Head of caudate nucleus (tissue), 42 donors: ENCODE data around the gene CASTOR2.
"Not testable (repeated sequence)": the region's sequence is repeated elsewhere in the genome, so short reads cannot be mapped to it uniquely, and the experiment has no call there.

Experiments
- DNase-seq, 42 donors: peaks; one replicate each; pipeline versions ENCODE4 v3.0.0 to v3.0.0-alpha.2; 2020 to 2021; ENCODE audit warnings: mixed read lengths in 7 of 42
- intact Hi-C: fragments of 100-400 bp; cut with DNase I; formaldehyde crosslinking; loops from one replicate; pipeline ENCODE4 v1.15.0; 2022

CASTOR2 gene

GRCh38 chr7:74964511-74965119 is at the start of gene CASTOR2:
Gene CASTOR2, plus strand, starts transcription at chr7:74964705. Its CDS starts 281 bp downstream, at chr7:74964986.
- intact Hi-C loops = not testable (repeated sequence)
- DNase-seq = peak; percentile 16 to 90 (median 70)

DNA sequence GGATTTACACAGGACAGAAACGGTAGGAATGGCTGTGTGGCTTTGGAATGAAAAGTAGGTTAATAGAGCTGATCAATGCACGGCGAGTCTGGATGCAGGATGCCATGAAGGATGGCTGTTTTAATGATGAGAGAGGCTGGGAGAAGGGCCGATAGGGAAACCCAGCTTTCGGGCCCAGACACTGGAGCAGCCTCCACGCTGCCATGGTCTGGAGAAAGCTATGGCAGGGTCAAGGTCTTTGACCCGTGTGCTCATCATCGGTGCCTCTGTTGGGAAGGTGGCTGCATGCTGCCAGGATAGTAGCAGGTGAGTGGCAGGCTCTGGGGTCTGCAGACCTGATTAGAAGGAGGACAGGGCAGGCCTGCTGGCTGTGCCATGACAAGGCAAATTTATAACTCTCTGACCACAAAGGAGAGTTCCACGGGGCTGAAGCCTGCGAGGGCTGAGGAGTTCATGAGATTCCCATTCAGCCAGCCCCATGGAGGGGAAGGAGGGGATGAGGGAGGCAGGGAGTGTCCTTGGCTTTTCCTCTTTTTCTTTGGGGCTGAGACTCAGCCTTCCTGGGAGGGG is 42.1 kb upstream of the CASTOR2 start:
- intact Hi-C loops = not testable (repeated sequence)

GRCh38 chr7:74923644-74924043 is 40.9 kb upstream of the CASTOR2 start:
- DNase-seq, intact Hi-C loops: not testable (repeated sequence)

More for the DNA sequence above, 42.1 kb upstream of the CASTOR2 start:
- DNase-seq = not testable (repeated sequence)

GRCh38 chr7:74926968-74927367 is 37.5 kb upstream of the CASTOR2 start:
- intact Hi-C loops, DNase-seq: not testable (repeated sequence)

GRCh38 chr7:74931563-74932328 is 32.8 kb upstream of the CASTOR2 start:
- DNase-seq, intact Hi-C loops: not testable (repeated sequence)

DNA sequence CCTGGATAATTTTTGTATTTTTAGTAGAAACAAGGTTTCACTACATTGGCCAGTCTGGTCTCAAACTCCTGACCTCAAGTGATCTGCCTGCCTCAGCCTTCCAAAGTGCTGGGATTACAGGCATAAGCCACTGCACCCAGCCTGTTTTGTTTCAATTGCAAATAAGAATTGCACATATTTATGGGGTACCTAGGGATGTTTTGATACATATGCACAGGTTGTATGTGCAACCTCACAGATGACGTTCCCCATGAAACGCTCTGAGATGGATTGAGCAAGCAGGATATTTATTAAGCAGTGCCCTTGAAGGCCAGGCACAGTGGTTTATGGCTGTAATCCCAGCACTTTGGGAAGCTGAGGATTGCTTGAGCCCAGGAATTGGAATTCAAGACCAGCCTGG is 25.1 kb upstream of the CASTOR2 start:
- intact Hi-C loops, DNase-seq: not testable (repeated sequence)

DNA sequence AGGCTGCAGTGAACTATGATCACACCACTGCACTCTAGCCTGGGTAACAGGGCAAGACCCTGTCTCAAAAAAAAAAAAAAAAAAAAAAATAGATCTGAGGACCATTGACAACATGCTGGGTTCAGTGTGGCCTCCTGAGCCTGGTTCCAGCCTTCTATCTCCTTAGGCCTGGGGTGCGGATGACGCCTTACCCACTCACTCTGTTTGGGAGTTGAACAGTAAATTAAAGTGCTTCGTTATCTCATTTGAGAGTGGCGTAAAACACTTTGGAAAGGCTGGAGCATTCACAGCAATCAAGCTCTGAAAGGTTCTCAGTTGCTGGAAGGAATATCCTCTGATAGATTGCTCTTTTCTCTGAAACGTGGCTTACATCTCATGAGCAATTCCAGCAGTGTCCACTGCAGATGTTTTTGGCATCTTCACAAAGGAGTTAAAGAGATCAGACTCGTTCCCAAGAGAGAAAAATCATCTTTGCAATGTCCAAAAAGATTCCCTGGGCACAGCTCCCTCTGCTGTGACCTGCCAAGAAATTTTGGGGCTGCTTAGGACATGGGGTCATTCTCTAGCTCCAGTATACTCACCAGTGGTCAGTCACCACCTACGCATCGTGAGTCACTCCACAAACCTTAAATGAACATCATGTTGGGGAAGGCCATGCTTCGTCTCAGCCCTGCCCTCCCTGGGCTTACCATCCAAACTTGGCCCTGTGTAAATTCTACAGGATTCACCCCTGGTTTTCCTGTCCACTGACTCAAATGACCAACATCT is 23.0 kb upstream of the CASTOR2 start:
- intact Hi-C loops, DNase-seq: not testable (repeated sequence)

GRCh38 chr7:74943923-74944322 is 20.6 kb upstream of the CASTOR2 start:
- intact Hi-C loops, DNase-seq: not testable (repeated sequence)

GRCh38 chr7:74947741-74948140 is 16.8 kb upstream of the CASTOR2 start:
- DNase-seq, intact Hi-C loops: not testable (repeated sequence)

DNA sequence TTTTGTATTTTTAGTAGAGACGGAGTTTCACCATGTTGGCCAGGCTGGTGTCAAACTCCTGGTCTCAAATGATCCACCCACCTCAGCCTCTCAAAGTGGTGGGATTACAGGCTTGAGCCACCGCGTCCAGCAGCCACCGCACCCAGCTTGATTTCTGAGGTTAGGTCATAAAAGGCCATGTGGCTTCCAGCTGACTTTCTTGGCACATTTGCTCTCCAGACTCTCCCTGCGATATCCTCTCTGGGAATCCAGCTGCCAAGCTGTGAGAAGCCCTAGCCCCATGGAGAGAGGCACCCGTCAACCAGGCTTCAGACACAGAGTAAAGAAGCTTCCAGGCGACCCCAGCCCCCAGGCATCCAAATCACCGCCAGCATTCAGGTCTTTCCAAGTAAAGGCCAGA is 10.7 kb upstream of the CASTOR2 start:
- DNase-seq, intact Hi-C loops: not testable (repeated sequence)

DNA sequence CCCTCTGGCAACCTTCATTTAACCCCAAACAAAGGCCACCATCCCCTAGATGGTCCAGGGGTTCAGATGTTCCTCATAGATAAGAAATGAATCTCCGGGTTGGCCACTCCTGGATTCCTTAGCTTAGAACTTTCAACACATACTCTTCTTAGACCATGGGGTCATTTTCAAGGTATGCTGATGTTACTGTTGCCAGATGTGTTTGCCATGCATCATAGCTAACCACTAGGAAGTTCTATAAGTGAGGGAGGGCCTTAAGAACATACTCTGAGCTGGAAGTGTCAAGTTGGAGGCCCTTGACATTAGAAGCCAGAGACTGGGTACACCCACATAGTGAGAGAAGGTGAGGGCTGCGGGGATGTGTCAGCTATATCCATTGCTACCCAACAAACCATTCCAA is 6.2 kb upstream of the CASTOR2 start:
- intact Hi-C loops, DNase-seq: not testable (repeated sequence)

DNA sequence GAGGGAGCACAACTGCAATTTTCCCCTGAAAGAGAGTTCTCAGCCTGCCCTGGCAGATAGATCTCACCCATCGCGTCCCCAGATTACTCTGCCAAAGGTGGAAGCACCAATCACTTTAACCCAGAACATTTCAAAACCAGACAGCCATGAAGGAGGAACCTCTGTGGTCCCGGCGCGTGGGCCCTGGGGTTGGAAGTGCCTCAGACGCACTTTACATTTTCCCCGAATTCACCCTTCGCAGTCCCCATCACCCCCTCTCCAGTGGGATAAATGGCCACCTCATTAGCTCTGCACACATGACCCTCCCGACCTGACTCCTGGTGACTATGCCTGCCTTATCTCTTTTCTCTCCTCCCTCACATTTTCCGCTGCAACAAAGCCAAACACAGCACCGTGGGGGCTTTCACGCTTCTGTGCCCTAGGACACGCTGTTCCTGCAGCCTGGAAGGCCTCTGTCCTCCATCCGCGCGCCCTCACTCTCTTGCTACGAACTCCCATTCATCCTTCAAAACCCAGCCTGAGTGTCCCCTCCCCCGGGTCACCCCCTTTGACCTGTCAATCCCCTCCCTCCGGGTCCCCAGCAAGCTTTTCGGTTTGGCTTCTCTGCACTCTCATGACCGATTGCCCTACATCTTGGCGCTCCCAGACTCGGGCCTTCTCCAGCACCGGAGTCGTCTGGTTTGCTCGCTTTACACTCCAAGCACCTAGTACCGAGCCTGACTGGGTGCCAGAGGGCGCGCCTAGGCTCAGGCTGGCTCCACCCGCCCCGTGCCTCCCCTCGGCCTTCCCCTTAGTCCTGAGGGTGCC is 598 bp upstream of the CASTOR2 start:
- intact Hi-C loops = not testable (repeated sequence)
- peak in 15 of 42 donors; percentile 1 to 58 (median 15) for DNase-seq

DNA sequence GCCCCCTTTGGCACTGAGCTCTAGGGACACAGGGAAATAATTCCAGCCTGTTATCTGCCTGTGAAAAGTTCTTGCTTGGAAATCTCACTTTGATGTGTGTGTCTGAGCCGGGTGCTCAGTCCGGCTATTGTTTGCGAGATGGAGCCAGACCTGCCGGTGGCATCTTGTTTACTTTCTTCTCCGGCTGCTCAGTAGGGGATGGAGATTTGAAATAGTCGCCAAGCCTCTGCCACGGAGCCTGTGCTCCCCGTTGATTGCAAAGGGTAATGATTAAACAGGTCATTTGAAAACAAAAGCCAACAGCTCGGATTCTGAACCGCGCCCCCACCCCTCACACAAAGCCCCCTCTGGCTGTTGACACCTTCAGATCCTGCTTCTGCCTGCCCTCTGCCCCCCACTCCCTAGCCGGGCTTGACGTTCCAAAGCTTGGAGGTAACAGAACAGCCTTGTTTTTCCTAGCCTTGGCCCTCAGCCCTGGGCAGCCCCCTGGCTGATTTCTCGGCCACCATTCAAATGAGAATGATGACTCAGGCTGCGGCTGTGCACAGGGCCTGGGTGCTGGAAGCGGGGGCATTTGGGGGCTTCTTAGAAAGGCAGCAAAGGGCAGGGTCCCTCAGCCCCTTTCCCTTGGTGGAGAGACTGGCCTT is 1.8 kb downstream of the CASTOR2 start:
- intact Hi-C loops, DNase-seq: not testable (repeated sequence)

DNA sequence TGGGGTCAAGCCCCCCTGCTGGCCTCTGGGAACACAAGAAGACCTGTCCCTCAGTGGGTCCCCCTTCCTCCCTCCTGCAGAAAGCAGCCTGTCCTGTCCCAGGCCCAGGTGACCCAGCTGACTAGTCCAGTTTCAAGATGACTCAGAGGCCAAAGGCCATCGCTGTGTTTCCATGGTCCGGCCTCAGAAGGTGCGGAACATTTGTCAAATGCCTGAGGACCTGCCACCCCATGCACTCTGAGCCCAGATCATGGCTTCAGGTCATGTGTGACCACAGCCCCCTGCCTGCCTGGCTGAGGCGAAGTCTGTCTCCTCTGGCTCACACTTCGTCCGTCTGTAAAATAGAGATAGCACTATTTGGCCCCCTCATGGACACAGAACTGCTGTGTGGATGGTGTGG is 2.4 kb downstream of the CASTOR2 start:
- DNase-seq, intact Hi-C loops: not testable (repeated sequence)

- not testable (repeated sequence) for DNase-seq
Observed at GRCh38 chr7:74971431-74971830, 6.9 kb downstream of the CASTOR2 start.

GRCh38 chr7:74972377-74972776 is 7.9 kb downstream of the CASTOR2 start:
- intact Hi-C loops, DNase-seq: not testable (repeated sequence)

More at GRCh38 chr7:74971431-74971830, 6.9 kb downstream of the CASTOR2 start:
- intact Hi-C loops = not testable (repeated sequence)

GRCh38 chr7:74975959-74976358 is 11.5 kb downstream of the CASTOR2 start:
- intact Hi-C loops, DNase-seq: not testable (repeated sequence)

DNA sequence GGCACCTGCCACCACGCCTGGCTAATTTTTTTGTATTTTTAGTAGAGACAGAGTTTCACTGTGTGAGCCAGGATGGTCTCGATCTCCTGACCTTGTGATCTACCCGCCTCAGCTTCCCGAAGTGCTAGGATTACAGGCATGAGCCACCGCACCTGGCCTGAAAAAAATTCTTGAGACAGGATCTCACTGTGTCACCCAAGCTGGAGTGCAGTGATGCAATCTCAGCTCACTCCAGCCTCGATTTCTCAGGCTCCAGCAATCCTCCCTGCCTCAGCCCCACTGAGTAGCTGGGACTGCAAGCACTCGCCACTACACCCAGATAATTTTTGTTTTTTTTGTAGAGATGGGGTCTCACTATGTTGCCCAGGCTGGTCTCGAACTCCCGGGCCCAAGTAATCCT is 13.0 kb downstream of the CASTOR2 start:
- intact Hi-C loops, DNase-seq: not testable (repeated sequence)
